ENCODE measurements around the gene MAD1L1.

Gene MAD1L1

GRCh38 chr7:1899951-1900762, 332.6 kb downstream of the MAD1L1 start:
- no peak for DNase-seq

- DNase-seq, result no peak
Measured at GRCh38 chr7:1899196-1899595, 333.5 kb downstream of the MAD1L1 start.

- DNase-seq, result no peak
Measured at GRCh38 chr7:1898628-1899185, 334.0 kb downstream of the MAD1L1 start.

GRCh38 chr7:1897861-1898627, 334.7 kb downstream of the MAD1L1 start:
- DNase-seq, result no peak

GRCh38 chr7:1897076-1897860, 335.5 kb downstream of the MAD1L1 start:
- DNase-seq, result no peak

GRCh38 chr7:1895664-1896515, 336.9 kb downstream of the MAD1L1 start:
- DNase-seq, result no peak

GRCh38 chr7:1894906-1895663, 337.7 kb downstream of the MAD1L1 start:
- DNase-seq, result no peak

- DNase-seq, result no peak
Measured at GRCh38 chr7:1894313-1894900, 338.3 kb downstream of the MAD1L1 start.

- DNase-seq, result no peak
Measured at GRCh38 chr7:1893451-1893850, 339.3 kb downstream of the MAD1L1 start.

- DNase-seq, result no peak
Measured at GRCh38 chr7:1893036-1893435, 339.7 kb downstream of the MAD1L1 start.

GRCh38 chr7:1892011-1892965, 340.5 kb downstream of the MAD1L1 start:
- DNase-seq, result no peak

GRCh38 chr7:1890289-1891235, 342.2 kb downstream of the MAD1L1 start:
- no peak for DNase-seq

- no peak for DNase-seq
Measured at GRCh38 chr7:1889556-1890181, 343.1 kb downstream of the MAD1L1 start.

GRCh38 chr7:1889091-1889490, 343.7 kb downstream of the MAD1L1 start:
- DNase-seq, result no peak

- no peak for DNase-seq
Measured at GRCh38 chr7:1888425-1888824, 344.3 kb downstream of the MAD1L1 start.

- no peak for DNase-seq
Measured at GRCh38 chr7:1887251-1887650, 345.5 kb downstream of the MAD1L1 start.

GRCh38 chr7:1886361-1887064, 346.2 kb downstream of the MAD1L1 start:
- peak; percentile 13 for DNase-seq
